HG03558 (cell line): Measurements from ENCODE around the gene ALX4.

Source experiments
- ATAC-seq: cut with Tn5 transposase; IDR thresholded peaks from one replicate; pipeline ENCODE4 v1.9.1; 2021; ENCODE audit warnings: moderate number of reproducible peaks; ENCODE audit not compliant: unreplicated experiment; ENCODE audit errors: extremely low read depth

ALX4 gene

GRCh38 chr11:44338026-44338425, 28.1 kb upstream of the ALX4 start:
- ATAC-seq: no peak

- no peak for ATAC-seq
Measured at GRCh38 chr11:44335919-44336318, 26.0 kb upstream of the ALX4 start.

GRCh38 chr11:44335052-44335760, 25.3 kb upstream of the ALX4 start:
- ATAC-seq: no peak

GRCh38 chr11:44334356-44335004, 24.5 kb upstream of the ALX4 start:
- ATAC-seq: no peak

- ATAC-seq: no peak
Measured at GRCh38 chr11:44333271-44334218, 23.6 kb upstream of the ALX4 start.

GRCh38 chr11:44332665-44333064, 22.7 kb upstream of the ALX4 start:
- no peak for ATAC-seq

- no peak for ATAC-seq
Measured at GRCh38 chr11:44329472-44330230, 19.7 kb upstream of the ALX4 start.

GRCh38 chr11:44328138-44328660, 18.3 kb upstream of the ALX4 start:
- ATAC-seq: no peak

- ATAC-seq: no peak
Measured at GRCh38 chr11:44327730-44328129, 17.8 kb upstream of the ALX4 start.

- no peak for ATAC-seq
Measured at GRCh38 chr11:44326615-44327475, 16.9 kb upstream of the ALX4 start.

- ATAC-seq: no peak
Measured at GRCh38 chr11:44325698-44326097, 15.8 kb upstream of the ALX4 start.

- ATAC-seq: no peak
Measured at GRCh38 chr11:44324749-44325525, 15.0 kb upstream of the ALX4 start.

- ATAC-seq: no peak
Measured at GRCh38 chr11:44324222-44324621, 14.3 kb upstream of the ALX4 start.

- ATAC-seq: no peak
Measured at GRCh38 chr11:44322243-44322642, 12.3 kb upstream of the ALX4 start.

GRCh38 chr11:44321059-44321458, 11.1 kb upstream of the ALX4 start:
- ATAC-seq: no peak

- ATAC-seq: no peak
Measured at GRCh38 chr11:44320289-44320973, 10.5 kb upstream of the ALX4 start.

GRCh38 chr11:44319552-44320288, 9.8 kb upstream of the ALX4 start:
- ATAC-seq: no peak
